ENCODE results near the gene ARSB.
"Not testable (repeated sequence)": the region's sequence is repeated elsewhere in the genome, so short reads cannot be mapped to it uniquely, and the experiment has no call there.

The ARSB gene

GRCh38 chr5:78851891-78852290, 133.2 kb downstream of the ARSB start:
- not testable (repeated sequence) for DNase-seq (ENCODE audit: insufficient read length, low spot score)

GRCh38 chr5:78845470-78845869, 139.6 kb downstream of the ARSB start:
- FAIRE-seq, result no peak

More at GRCh38 chr5:78851891-78852290, 133.2 kb downstream of the ARSB start:
- not testable (repeated sequence) for FAIRE-seq

GRCh38 chr5:78843436-78843835, 141.7 kb downstream of the ARSB start:
- no peak for FAIRE-seq
- DNase-seq (ENCODE audit: insufficient read length, low spot score), result no peak

More at GRCh38 chr5:78845470-78845869, 139.6 kb downstream of the ARSB start:
- DNase-seq (ENCODE audit: insufficient read length, low spot score), result no peak

GRCh38 chr5:78841767-78842166, 143.3 kb downstream of the ARSB start:
- FAIRE-seq (peak; percentile 11), DNase-seq (ENCODE audit: insufficient read length, low spot score) (no peak)

- FAIRE-seq, result no peak
- DNase-seq (ENCODE audit: insufficient read length, low spot score), result no peak
Measured at GRCh38 chr5:78838753-78839152, 146.4 kb downstream of the ARSB start.

GRCh38 chr5:78837836-78838235, 147.3 kb downstream of the ARSB start:
- no peak for FAIRE-seq
- DNase-seq (ENCODE audit: insufficient read length, low spot score), result no peak

GRCh38 chr5:78835176-78835575, 149.9 kb downstream of the ARSB start:
- FAIRE-seq (no peak), DNase-seq (ENCODE audit: insufficient read length, low spot score) (no peak)

GRCh38 chr5:78833284-78833683, 151.8 kb downstream of the ARSB start:
- no peak for FAIRE-seq
- DNase-seq (ENCODE audit: insufficient read length, low spot score), result no peak

- FAIRE-seq, result no peak
- no peak for DNase-seq (ENCODE audit: insufficient read length, low spot score)
Measured at GRCh38 chr5:78830528-78831046, 154.5 kb downstream of the ARSB start.

- DNase-seq (ENCODE audit: insufficient read length, low spot score) (no peak), FAIRE-seq (no peak)
Measured at GRCh38 chr5:78829811-78830527, 155.1 kb downstream of the ARSB start.

GRCh38 chr5:78827725-78828124, 157.4 kb downstream of the ARSB start:
- DNase-seq (ENCODE audit: insufficient read length, low spot score) (no peak), FAIRE-seq (peak; percentile 42)

GRCh38 chr5:78824831-78825281, 160.3 kb downstream of the ARSB start:
- FAIRE-seq, result peak; percentile 78
- no peak for DNase-seq (ENCODE audit: insufficient read length, low spot score)

- DNase-seq (ENCODE audit: insufficient read length, low spot score), result no peak
- FAIRE-seq, result peak; percentile 55
Measured at GRCh38 chr5:78823196-78823595, 161.9 kb downstream of the ARSB start.

- no peak for DNase-seq (ENCODE audit: insufficient read length, low spot score)
- no peak for FAIRE-seq
Measured at GRCh38 chr5:78821536-78822021, 163.5 kb downstream of the ARSB start.

GRCh38 chr5:78819707-78820106, 165.4 kb downstream of the ARSB start:
- DNase-seq (ENCODE audit: insufficient read length, low spot score), result no peak
- FAIRE-seq, result no peak

- DNase-seq (ENCODE audit: insufficient read length, low spot score), result no peak
- no peak for FAIRE-seq
Measured at GRCh38 chr5:78819166-78819565, 165.9 kb downstream of the ARSB start.

- no peak for DNase-seq (ENCODE audit: insufficient read length, low spot score)
- no peak for FAIRE-seq
Measured at GRCh38 chr5:78816143-78816765, 168.9 kb downstream of the ARSB start.

- DNase-seq (ENCODE audit: insufficient read length, low spot score), result no peak
- no peak for FAIRE-seq
Measured at GRCh38 chr5:78813906-78814530, 171.1 kb downstream of the ARSB start.

- FAIRE-seq (no peak), DNase-seq (ENCODE audit: insufficient read length, low spot score) (no peak)
Measured at GRCh38 chr5:78813286-78813685, 171.8 kb downstream of the ARSB start.

GRCh38 chr5:78811866-78812265, 173.2 kb downstream of the ARSB start:
- no peak for DNase-seq (ENCODE audit: insufficient read length, low spot score)
- FAIRE-seq, result no peak

GRCh38 chr5:78811121-78811817, 173.8 kb downstream of the ARSB start:
- no peak for FAIRE-seq
- DNase-seq (ENCODE audit: insufficient read length, low spot score), result no peak
